Activated CD4-positive, alpha-beta T cell treated with anti-CD3 and anti-CD28 coated beads, Interleukin-2, amount 50 U/mL, for 16 hours (primary cell): ENCODE data around the gene TBPL1.
"Not testable (repeated sequence)": the region's sequence is repeated elsewhere in the genome, so short reads cannot be mapped to it uniquely, and the experiment has no call there.

Experiments
- DNase-seq: peaks from one replicate; pipeline ENCODE4 v3.0.0-alpha.2; 2020

Gene TBPL1

GRCh38 chr6:133953634-133954415 lies 801 bp downstream of the TBPL1 start:
- no peak for DNase-seq

- DNase-seq: no peak
Measured at GRCh38 chr6:133954657-133955576, 1.9 kb downstream of the TBPL1 start.

- DNase-seq: no peak
Measured at GRCh38 chr6:133955582-133956415, 2.8 kb downstream of the TBPL1 start.

- DNase-seq: no peak
Measured at GRCh38 chr6:133956416-133957049, 3.5 kb downstream of the TBPL1 start.

GRCh38 chr6:133957227-133957626 lies 4.2 kb downstream of the TBPL1 start:
- no peak for DNase-seq

GRCh38 chr6:133957780-133958242 lies 4.8 kb downstream of the TBPL1 start:
- DNase-seq: no peak

GRCh38 chr6:133958791-133959190 lies 5.8 kb downstream of the TBPL1 start:
- DNase-seq: no peak

GRCh38 chr6:133959667-133960368 lies 6.8 kb downstream of the TBPL1 start:
- DNase-seq: no peak

- no peak for DNase-seq
Measured at GRCh38 chr6:133961831-133962230, 8.8 kb downstream of the TBPL1 start.

GRCh38 chr6:133964052-133964451 lies 11.0 kb downstream of the TBPL1 start:
- peak; percentile 35 for DNase-seq

GRCh38 chr6:133964702-133965101 lies 11.7 kb downstream of the TBPL1 start:
- no peak for DNase-seq

- DNase-seq: no peak
Measured at GRCh38 chr6:133965817-133966360, 12.9 kb downstream of the TBPL1 start.

- no peak for DNase-seq
Measured at GRCh38 chr6:133966654-133967329, 13.8 kb downstream of the TBPL1 start.

- no peak for DNase-seq
Measured at GRCh38 chr6:133967347-133967746, 14.3 kb downstream of the TBPL1 start.

GRCh38 chr6:133967835-133968234 lies 14.8 kb downstream of the TBPL1 start:
- not testable (repeated sequence) for DNase-seq

- DNase-seq: no peak
Measured at GRCh38 chr6:133969285-133969920, 16.4 kb downstream of the TBPL1 start.

- no peak for DNase-seq
Measured at GRCh38 chr6:133969921-133970295, 16.9 kb downstream of the TBPL1 start.

GRCh38 chr6:133971861-133972260 lies 18.8 kb downstream of the TBPL1 start:
- no peak for DNase-seq

GRCh38 chr6:133972388-133972787 lies 19.4 kb downstream of the TBPL1 start:
- no peak for DNase-seq
